Measurements from ENCODE around the gene TMEM107.
"Not testable (repeated sequence)": the region's sequence is repeated elsewhere in the genome, so short reads cannot be mapped to it uniquely, and the experiment has no call there.

The TMEM107 gene

DNA sequence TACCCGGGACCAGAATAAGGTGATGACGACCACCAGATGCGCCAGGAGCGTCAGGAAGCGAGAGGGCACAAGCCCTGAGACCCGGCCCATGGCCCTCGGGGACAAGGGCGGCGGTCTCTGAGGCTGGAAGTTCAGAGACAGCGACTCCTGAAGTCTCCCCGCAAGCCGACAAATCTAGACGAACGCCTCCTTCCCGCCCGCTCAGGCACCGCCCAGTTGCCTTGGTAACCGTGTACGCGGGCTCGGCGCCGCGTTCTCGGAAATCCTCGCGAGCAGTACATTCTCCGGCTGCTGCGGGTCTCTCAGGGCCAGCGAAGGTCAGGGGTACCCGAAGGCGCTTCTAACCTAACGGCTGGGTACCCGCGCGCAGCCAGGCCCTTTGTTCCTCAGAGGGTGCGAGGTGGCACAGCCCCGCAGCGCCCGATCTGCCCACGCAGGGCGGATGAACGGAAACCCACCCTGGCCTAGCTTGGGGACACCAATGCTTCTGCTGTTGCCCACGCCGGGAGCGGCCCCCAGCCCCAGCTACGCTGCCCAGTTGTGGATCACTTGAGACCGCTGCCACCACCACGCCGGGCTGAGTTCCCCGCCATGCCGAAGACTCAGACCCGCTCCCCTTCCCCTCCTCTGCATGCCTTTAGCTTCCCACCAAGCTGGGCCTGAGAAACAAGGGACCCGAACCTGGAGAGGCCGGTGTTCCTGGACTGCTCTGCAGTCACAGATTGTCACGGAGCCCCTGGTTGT, at the start of gene TMEM107:
TMEM107 (minus strand) TSS at position 184 of the 744 bp plus-strand sequence; CDS start at position 90, 94 bp downstream.
- DNase-seq = peak; percentile 86

DNA sequence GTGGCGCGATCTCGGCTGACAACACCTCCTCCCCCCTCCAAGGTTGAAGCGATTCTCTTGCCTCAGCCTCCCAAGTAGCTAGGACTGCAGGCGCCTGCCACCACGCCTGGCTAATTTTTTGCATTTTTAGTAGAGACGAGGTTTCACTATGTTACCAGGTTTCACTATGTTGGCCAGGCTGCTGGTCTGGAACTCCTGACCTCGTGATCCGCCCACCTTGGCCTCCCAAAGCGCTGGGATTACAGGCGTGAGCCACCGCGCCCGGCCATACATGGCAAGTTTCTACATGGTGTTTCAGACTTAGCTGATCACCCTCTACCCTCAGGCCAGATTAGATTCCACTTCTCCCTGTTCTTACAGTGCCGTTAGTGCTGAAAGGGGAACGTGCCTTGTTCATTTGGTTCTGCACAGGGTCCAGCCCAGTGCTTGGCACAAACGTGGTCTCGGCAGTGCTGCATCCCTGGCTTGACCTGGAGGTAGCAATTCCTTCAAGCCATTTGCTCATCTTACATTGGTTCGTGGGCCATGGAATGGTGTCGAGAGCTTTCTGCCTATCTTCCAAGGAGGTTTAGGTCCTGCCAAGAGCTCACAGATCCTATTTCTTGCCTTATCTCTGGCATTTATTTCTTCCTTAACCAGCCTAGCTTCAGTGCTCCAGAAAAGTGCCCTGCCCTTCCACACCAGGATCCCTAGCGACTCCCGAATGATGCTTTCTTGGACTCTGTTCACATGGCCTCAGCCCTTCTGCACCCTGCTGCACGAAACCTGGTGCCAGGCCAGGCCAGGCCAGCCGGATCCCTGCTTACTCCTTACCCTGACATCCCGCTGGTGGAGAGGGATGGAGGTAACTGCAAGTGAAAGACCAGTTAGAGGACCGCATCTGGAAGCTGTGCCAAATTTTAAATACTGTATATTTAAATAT, 49.0 kb upstream of the TMEM107 start:
- DNase-seq = no peak

DNA sequence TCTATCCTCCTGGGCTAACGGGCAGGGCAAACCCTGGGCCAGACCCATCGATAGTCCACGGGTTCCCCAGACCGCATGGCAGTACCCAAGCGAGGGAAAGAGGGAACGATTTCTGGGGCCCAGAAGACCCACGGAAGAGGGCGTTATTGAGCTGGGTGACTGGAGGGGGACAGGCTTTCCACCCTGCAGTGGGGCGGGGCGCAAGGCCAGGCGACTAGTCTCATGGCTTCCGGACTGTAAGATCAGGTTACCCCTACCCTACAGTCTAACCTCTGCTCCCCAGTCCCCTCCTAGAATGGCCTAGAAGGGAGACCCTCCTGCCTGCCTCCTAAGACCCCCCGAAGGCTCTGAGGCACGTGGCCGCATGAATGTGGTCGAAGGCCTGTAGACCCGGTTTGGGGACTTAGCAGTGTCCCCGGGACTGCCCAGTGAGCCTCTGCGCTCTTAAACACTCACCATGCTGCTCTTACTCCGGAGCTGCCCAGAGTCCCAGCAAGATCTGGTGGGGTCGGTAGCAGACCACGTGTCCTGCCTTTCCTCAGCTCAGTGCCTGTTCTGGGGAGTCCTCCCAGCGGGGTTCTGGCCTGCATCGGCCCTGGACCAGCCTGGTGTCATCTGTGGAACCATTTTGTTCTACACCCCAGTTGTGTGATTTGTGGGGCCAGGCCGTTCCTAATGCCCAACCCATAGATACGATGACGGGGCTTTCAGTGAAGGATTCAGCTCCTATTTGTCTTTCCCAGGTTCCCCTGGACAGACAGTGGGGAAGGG, 47.4 kb upstream of the TMEM107 start:
- peak; percentile 78 for DNase-seq

GRCh38 chr17:8222630-8223355, 46.6 kb upstream of the TMEM107 start:
- peak; percentile 97 for DNase-seq

- no peak for DNase-seq
These were observed 46.1 kb upstream of the TMEM107 start for GRCh38 chr17:8222380-8222629.

DNA sequence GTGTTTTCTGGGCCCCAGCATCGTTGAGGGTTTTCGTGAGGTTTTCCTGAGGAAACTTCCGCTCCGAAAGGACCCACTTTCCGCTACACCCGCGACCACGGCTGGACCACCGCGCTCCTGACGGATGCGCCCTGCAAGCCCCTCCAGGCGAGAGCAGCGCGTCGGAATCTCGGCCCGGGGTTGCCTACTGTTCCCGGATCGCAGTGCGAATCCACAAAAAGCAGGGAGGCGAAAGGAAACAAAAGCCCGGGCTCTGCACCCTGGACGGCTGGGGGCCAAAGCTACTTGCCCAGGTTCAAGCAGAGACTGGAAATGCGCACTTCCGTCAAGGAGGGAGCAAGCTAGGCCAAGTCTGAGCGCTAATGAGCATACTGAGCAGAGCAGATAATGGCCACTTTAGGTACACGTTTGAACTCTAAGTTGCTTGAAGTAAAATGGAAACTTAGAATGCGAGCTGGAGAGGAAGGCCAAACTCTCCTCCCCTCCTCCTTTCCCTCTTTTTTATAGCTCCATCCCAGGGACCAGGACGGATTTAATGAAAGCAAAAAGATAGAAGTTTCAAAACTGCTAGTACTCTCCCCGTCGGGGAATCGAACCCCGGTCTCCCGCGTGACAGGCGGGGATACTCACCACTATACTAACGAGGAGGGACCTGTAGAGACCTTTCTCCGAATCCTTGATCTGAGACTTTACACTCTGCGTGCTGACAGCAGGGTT, 45.6 kb upstream of the TMEM107 start:
- DNase-seq = peak; percentile 92

- DNase-seq = peak; percentile 95
These were observed 44.8 kb upstream of the TMEM107 start for GRCh38 chr17:8220783-8221662.

DNA sequence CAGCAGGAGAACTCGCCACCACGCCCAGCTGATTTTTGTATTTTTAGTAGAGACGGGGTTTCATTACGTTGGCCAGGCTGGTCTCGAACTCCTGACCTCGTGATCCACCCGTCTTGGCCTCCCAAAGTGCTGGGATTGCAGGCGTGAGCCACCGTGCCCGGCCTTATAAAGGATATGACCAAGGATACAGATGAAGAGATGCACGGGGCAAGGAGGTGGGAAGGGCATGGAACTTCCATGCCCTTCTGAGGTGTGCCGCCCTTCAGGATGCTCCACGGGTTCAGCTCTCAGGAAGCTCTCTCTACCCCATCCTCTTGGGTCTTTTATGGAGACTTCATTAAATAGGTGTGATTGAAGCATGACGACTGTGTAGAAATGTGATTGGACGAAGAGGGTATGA, 37.8 kb upstream of the TMEM107 start:
- not testable (repeated sequence) for DNase-seq

DNA sequence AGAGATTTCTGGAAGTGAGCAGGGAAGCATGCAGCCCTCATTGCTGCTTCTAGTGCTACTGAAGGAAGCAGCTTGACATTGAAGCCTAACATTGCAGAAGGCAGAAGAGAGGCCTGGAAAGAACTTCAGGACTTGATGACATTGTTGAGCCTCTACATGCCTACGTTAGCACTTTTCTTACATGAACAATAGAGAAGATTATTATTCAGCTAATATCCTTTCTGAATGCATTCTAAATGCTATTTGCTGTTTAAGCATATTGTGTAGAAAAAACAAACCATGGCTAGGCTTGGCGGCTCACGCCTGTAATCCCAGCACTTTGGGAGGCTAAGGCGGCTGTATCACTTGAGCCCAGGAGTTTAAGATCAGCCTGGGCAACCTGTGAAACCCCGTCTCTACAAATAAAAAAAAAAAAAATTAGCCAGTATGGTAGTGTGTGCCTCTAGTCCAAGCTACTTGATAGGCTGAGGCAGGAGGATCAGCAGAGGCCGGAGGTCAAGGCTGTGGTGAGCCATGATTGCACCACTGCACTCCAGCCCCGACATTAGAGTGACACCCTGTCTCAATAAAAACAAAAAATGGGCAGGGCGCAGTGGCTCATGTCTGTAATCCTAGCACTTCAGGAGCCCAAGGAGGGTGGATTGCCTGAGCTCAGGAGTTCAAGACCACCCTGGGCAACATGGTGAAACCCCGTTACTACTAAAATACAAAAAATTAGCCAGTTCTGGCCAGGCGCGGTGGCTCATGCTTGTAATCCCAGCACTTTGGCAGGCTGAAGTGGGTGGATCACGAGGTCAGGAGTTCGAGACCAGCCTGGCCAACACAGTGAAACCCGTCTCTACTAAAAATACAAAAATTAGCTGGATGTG, 36.4 kb upstream of the TMEM107 start:
- no peak for DNase-seq

DNA sequence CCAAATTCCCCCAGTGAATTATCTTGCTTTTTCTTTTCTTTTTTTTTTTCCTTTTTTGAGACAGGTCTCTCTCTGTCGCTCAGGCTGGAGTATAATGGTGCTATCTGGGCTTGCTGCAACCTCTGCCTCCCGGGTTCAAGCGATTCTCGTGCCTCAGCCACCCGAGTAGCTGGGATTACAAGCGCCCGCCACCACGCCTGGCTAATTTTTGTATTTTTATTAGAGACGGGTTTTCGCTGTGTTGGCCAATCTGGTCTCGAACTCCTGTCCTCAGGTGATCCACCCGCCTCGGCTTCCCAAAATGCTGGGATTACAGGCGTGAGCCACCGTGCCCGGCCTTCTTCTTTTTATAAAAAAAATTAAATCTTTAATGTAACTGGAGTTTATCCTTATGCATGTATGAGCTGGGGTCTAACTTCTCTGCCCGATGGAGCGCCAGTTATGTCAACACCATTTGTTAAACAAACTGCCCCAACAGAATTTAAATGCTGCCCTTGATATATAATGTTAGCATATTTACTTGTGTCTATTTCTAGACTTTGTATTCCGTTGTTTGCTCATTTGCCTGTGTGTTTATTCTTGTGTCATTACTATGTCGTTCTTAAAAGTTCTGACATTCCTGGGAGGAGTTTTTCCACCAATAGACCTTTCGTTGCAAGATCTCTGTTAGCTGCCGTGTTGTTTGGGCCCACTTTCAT, 34.7 kb upstream of the TMEM107 start:
- DNase-seq = no peak

DNA sequence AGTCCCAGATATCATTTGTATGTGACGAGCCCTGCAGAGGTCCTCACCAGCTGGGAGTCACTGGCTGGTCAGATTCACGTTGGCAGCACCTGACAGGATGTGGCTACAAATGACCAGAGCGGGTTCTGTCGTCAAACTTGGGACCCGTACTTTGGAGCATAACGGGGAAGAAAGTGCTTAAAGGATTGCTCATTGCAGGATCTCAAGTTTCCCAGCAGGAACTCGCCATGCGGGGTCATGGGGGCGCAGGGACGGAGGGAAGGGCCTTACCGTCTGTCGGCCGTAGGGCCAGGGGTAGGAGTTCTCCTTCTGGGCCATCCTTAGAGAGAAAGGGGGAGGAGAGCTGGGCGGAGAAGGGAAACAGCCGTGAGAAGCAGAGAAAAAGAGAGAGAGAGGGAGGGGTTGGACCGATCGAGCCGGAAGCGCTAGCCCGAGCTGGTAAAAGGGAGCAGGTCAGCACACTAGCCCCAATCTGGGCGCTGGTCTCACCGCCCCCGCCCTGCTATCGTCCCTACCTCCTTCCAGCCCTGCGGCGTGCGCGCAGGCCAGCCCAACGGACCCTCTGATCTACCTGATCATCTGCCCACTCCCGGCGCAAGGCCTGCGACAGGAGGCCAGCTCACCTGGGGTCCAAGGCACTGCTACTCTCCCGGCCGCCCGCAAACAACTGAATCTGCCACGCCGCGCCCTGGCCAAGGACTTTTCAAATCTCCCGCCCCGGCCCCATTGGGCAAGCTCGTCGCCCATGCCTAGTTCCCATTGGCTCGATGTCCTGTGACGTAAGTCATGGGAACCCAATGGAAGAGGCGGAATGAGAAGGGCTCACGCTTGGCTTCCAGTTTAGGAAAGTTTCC, 34.0 kb upstream of the TMEM107 start, which contains the start of gene AURKB:
AURKB (minus strand) TSS at position 669 of the 854 bp plus-strand sequence; CDS start at position 318, 351 bp downstream.
- peak; percentile 87 for DNase-seq

- no peak for DNase-seq
These were observed 30.4 kb upstream of the TMEM107 start for GRCh38 chr17:8206536-8206935.

DNA sequence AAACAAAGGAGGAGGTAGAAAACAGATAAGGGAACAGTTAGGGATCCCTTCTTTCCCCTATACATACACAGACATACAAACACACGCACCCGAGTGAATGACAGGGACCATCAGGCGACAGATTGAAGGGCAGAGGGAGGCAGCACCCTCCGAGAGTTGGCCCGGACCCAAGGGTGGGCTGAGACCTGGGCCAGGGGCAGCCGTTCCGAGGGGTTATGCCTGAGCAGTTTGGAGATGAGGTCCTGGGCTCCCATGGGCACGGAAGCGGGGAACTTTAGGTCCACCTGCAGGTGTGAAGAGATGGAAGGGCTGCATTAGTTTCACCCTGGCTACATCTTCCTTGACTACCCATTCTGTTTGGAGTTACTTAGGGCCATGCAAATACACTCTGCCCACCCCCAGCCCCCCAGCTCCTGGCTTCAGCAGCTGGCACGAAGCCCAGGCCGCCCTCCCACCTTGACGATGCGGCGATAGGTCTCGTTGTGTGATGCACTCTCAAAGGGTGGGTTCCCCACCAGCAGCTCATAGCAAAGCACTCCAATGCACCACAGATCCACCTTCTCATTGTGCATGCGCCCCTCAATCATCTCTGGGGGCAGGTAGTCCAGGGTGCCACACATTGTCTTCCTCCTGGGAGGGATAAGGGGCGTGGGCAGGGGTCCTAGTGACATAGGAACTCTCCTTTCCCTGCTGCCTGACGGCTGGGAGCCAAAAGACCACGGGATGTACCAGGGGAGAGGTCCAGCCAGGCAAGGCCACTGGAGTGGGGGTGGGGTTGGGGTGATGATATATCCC, 28.8 kb upstream of the TMEM107 start:
- DNase-seq = no peak

GRCh38 chr17:8192070-8192815, 16.1 kb upstream of the TMEM107 start:
- DNase-seq = peak; percentile 97

- DNase-seq = no peak
These were observed 14.3 kb upstream of the TMEM107 start for GRCh38 chr17:8190506-8190905.

- DNase-seq = peak; percentile 96
These were observed 13.7 kb upstream of the TMEM107 start, which contains the start of gene BORCS6 for GRCh38 chr17:8189711-8190477. Gene BORCS6 (minus strand): TSS chr17:8190180. CDS start chr17:8190140, 40 bp downstream.
